Skeletal muscle satellite cell (primary cell): ENCODE data around the gene IL26.
"Not testable (repeated sequence)": the region's sequence is repeated elsewhere in the genome, so short reads cannot be mapped to it uniquely, and the experiment has no call there.

Experiments
- H3K27me3 ChIP-seq: 2 replicates; pipeline ENCODE4 v1.7.0; 2013; ENCODE audit warnings: low read length; ENCODE audit not compliant: control insufficient read depth, insufficient read depth
- H3K36me3 ChIP-seq: 2 replicates; pipeline ENCODE4 v1.7.0; 2013; ENCODE audit warnings: mild to moderate bottlenecking, control low read depth, low read length; ENCODE audit not compliant: insufficient read depth
- H3K4me1 ChIP-seq: 2 replicates; pipeline ENCODE4 v1.7.0; 2013; ENCODE audit warnings: low read length; ENCODE audit not compliant: control insufficient read depth, insufficient read depth
- H3K4me2 ChIP-seq: 2 replicates; pipeline ENCODE4 v1.7.0; 2013; ENCODE audit warnings: mild to moderate bottlenecking, low read length
- H3K4me3 ChIP-seq: 2 replicates; pipeline ENCODE4 v1.7.0; 2013; ENCODE audit warnings: low read length
- H3K9ac ChIP-seq: 2 replicates; pipeline ENCODE4 v1.7.0; 2013; ENCODE audit warnings: mild to moderate bottlenecking, low read depth, low read length, moderate library complexity
- H3K9me3 ChIP-seq: replicated peaks from 2 replicates; pipeline ENCODE4 v1.7.0; 2013; ENCODE audit warnings: mild to moderate bottlenecking, control low read depth, low read length

IL26 gene

DNA sequence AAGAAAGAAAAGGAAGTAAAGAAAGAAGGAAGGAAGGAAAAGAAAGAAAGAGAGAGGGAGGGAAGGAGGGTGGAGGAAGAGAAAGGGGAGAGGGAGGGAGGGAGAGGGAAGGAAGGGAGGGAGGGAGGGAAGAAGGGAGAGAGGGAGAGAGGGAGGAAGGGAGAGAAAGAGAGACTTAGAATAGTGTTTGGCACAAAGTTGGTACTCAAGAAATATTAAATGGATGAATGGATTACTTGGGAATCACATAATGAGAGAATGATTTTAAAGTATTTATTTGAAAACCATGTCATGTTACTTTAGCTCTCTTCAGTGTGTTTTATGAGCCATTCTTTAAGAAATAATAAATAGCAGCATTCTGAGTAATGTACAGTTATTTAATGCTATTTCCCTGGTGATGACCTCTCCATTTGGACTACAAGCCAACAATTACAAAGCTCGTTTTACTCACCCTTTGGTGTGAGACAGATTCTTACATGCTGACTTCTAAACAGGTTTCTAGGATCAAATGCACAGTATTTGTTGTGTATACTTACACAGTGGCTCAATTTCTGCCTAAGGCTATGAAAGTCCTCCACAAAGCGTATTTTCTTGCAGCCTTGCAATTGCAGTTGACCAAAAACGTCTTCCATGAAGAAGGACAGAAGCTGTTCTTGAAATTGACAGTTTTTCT lies 861 bp downstream of the IL26 start:
- no peaks in the 10 kb centered on the region for H3K36me3 ChIP-seq
- H3K9ac ChIP-seq = peak overlapping the region; percentile 27
- peak overlapping the region; percentile 11 for H3K4me2 ChIP-seq
- H3K4me1 ChIP-seq = peaks cover 24% of the 10 kb centered on the region
- H3K9me3 ChIP-seq = no peaks in the 10 kb centered on the region
- no peaks in the 10 kb centered on the region for H3K27me3 ChIP-seq
- no peak overlapping the region for H3K4me3 ChIP-seq

DNA sequence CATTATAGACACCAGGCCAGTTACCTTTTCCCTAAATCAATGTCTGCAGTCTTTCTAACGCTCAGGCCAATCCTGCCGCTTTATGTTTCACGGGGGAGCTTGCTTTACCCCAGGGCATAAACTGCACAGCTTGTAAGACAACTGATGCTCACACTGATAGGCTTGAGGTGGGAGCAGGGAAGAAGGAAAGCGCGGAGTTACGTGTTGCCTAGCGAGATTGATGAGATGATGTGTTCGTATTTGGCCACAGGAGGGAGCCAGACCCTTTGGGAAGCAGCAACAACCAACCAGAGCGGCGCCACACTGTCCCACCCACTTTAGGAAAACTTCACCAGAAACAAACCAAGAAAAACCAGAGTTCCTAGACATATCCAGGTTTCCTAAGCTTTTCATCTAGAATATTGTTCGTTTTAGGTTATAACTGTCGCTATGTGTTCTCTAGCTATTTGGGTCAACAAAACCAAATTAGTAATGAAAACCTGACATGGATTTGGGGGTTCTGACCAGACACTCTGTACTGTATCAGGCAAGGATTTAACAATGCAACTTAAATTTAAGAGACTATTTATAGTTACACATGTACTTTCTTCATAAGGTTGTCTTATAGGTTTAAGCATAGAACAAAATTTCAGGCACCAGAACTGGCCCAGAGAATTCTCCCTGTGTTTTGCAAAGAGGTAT lies 2.4 kb downstream of the IL26 start:
- H3K4me1 ChIP-seq = peaks cover 24% of the 10 kb centered on the region
- no peaks in the 10 kb centered on the region for H3K36me3 ChIP-seq
- H3K4me3 ChIP-seq = no peak overlapping the region
- peak overlapping the region; percentile 31 for H3K9ac ChIP-seq
- H3K4me2 ChIP-seq = peak overlapping the region; percentile 79
- H3K27me3 ChIP-seq = no peaks in the 10 kb centered on the region
- no peaks in the 10 kb centered on the region for H3K9me3 ChIP-seq

DNA sequence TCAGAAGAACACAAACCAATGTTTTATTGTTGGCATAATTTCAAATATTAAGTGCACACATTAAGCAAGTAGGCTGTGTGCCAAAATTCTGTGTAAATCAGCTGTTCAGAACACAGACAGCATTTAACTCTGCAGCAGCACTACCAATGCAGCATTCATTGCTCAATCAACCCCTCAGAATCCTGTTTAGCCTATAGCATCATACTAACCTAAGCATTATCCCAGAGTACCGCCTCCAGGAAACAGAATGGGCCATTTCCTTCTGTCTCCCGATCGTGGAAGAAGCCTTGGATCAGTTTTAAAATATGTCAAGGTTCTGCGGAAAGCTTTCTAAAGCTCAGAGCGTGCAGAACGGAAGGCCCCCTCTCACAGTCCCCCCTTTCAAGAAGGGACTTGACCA lies 3.3 kb downstream of the IL26 start:
- no peaks in the 10 kb centered on the region for H3K9me3 ChIP-seq
- peaks cover 24% of the 10 kb centered on the region for H3K4me1 ChIP-seq
- peak overlapping the region; percentile 79 for H3K4me2 ChIP-seq
- no peaks in the 10 kb centered on the region for H3K27me3 ChIP-seq
- H3K9ac ChIP-seq = no peak overlapping the region
- no peak overlapping the region for H3K4me3 ChIP-seq
- no peaks in the 10 kb centered on the region for H3K36me3 ChIP-seq

DNA sequence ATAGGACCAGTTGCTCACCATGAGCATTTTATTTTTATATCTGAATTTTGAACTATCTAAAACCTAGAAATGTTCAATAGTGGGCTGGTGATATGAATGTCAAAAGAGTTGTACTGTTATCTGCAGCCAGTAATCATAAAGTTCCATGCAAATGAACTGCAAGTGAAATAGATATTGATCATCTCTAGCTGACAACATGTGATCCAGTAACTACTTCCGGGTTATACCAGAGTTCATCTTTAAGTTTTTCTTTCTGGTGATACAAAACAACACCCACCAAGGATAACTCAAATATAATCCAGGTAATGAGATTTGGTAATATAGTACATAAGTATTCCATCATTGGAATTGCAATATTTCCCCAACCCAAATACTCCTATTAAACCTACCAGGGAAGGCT lies 4.1 kb downstream of the IL26 start:
- Histone ChIP-seq H3K36me3 (no peaks in the 10 kb centered on the region), H3K4me1 (peaks cover 24% of the 10 kb centered on the region), H3K27me3 (peaks cover under 1% of the 10 kb centered on the region), H3K9me3 (no peaks in the 10 kb centered on the region), H3K4me2 (no peak overlapping the region), H3K4me3 (no peak overlapping the region), H3K9ac (no peak overlapping the region)

DNA sequence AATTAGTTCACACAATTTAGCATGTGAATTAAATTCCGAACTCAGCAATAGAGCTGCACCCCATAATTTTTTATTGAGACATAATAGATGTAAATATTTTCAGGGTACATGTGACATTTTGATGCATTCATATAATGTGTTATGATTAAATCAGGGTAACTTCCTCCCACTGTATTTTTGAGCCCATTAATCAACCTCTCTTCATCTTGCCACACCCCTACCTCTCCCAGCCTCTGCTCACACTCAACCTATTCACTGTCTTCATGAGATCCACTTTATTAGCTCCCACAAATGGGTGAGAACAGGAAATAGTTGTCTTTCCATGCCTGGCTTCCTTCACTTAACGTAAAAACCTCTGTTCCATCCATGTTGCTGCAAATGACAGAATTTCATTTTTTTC lies 14.7 kb downstream of the IL26 start:
- Histone ChIP-seq H3K9ac (no peak overlapping the region), H3K4me2 (no peak overlapping the region), H3K27me3 (peaks cover 24% of the 10 kb centered on the region), H3K4me3 (no peak overlapping the region), H3K4me1 (no peaks in the 10 kb centered on the region), H3K9me3 (no peaks in the 10 kb centered on the region), H3K36me3 (no peaks in the 10 kb centered on the region)

DNA sequence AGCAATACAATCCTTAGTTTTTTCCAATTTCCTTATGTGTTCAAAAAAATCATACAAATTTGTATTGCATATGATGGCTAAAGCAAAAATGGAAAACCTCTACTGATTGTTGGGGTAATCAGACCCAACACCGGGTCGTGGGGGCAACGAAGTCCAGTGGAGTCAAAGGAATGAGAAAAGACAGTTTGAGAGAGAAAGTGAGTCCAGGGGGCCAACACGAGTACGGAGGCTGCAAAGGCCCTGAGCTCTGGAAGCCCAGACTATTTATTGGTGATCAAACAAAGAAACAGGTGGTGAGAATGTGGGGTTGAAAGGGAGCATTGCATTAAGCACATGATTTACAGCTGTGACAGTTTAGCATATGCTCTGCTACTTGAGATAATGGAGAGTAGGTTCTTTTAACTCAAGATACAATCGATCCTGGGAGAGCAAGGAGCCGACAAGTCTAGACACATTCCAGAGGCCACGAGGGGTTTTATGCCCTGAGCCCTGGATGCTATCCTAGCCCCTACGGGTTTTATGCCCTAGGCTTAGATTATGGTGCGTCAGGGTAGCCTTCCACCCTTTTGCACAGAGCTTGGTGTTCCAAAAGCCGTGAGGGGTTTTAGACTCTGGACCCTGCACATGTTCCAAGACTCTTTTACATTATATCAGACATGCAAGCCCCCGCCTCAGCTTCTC lies 16.4 kb downstream of the IL26 start:
- not testable (repeated sequence) for H3K9ac ChIP-seq, H3K9me3 ChIP-seq, H3K4me2 ChIP-seq, H3K36me3 ChIP-seq, H3K4me3 ChIP-seq, H3K4me1 ChIP-seq
- H3K27me3 ChIP-seq = peaks cover 37% of the 10 kb centered on the region

DNA sequence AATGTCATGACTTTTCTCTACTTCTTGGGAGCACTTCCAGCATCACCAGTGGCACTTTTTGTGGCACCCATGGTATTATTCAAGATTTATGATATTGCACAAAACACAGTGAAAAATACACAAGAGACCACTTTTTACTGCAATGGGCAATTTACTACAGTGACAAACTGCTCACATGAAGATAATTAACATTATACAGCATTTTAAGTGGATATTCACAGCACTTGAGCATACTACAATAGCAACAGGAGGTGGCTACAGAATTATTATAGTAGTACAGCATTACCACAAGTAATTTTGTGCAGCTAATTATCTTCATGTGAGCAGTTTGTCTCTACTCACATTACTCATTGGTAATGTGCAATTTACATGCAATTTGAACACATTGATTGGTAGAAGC lies 18.3 kb downstream of the IL26 start:
- Histone ChIP-seq H3K4me1 (no peaks in the 10 kb centered on the region), H3K4me2 (no peak overlapping the region), H3K27me3 (peaks cover 50% of the 10 kb centered on the region), H3K4me3 (no peak overlapping the region), H3K36me3 (no peaks in the 10 kb centered on the region), H3K9ac (no peak overlapping the region), H3K9me3 (no peaks in the 10 kb centered on the region)

DNA sequence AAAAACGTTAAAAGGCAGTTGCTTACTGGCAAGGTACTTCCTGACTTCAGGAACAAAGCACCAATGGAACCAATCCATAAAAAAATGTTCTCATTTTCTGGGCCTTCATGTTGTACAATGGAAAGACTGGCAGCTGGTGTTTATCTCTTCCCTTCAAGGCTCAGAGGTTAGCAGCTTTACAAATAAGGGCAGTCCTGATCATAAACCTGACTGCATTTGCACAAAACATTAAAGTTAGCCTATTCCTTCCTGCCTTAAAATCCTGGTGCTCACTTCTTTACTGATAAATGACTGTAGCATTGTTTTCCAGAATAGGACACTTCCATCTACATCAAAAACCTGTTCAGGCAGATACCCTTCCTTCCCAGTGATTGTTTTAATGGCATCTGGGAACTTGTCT lies 19.2 kb downstream of the IL26 start:
- H3K27me3 ChIP-seq = peaks cover 55% of the 10 kb centered on the region

DNA sequence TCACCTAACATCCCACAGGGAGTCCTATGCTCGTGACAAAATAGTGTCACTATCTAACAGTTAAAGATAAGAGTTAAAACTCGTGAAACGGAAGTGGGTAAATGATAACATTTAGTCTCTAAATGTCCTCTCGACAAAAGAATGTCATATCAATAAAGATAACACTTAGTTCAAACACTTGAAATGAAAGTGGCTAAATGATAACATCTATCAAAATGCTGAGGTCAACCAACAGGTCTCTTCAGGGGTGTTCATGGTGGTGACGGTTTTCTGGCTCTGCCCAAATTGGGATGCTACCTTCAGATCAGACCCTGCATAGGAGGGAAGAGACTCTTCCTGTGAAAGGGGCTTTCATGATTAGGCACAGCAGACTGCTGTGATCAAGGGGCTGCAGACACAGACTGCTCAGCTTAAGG lies 22.1 kb downstream of the IL26 start:
- peaks cover 64% of the 10 kb centered on the region for H3K27me3 ChIP-seq
- H3K4me3 ChIP-seq = no peak overlapping the region
- H3K4me2 ChIP-seq = no peak overlapping the region
- H3K9ac ChIP-seq = no peak overlapping the region
- no peaks in the 10 kb centered on the region for H3K9me3 ChIP-seq
- H3K36me3 ChIP-seq = no peaks in the 10 kb centered on the region
- H3K4me1 ChIP-seq = no peaks in the 10 kb centered on the region

More for the DNA sequence above, 19.2 kb downstream of the IL26 start:
- Histone ChIP-seq H3K4me3 (no peak overlapping the region), H3K4me1 (no peaks in the 10 kb centered on the region), H3K9ac (no peak overlapping the region), H3K4me2 (no peak overlapping the region), H3K36me3 (no peaks in the 10 kb centered on the region), H3K9me3 (no peaks in the 10 kb centered on the region)

DNA sequence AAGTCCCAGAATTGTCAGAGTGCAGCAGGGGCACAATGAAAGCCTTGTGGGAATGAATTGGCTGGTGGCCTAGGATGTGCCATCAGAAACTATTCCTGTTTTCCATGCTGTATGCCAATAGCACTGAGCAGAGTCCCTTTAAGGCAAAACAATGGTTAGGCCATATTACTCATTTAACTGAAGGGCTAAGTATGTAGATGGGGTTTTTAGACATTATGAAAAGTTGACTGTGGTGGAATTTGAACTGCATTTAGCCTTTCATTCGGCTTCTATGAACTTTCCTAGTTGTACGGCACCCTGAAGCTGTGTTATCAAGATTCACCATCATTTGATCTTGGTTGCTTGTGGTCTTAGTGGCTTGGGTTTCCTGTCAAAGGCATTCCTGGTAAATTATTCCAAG lies 24.8 kb downstream of the IL26 start:
- H3K9me3 ChIP-seq = no peaks in the 10 kb centered on the region
- no peak overlapping the region for H3K4me2 ChIP-seq
- H3K4me1 ChIP-seq = no peaks in the 10 kb centered on the region
- H3K9ac ChIP-seq = no peak overlapping the region
- no peaks in the 10 kb centered on the region for H3K36me3 ChIP-seq
- no peak overlapping the region for H3K4me3 ChIP-seq
- peaks cover 47% of the 10 kb centered on the region for H3K27me3 ChIP-seq

DNA sequence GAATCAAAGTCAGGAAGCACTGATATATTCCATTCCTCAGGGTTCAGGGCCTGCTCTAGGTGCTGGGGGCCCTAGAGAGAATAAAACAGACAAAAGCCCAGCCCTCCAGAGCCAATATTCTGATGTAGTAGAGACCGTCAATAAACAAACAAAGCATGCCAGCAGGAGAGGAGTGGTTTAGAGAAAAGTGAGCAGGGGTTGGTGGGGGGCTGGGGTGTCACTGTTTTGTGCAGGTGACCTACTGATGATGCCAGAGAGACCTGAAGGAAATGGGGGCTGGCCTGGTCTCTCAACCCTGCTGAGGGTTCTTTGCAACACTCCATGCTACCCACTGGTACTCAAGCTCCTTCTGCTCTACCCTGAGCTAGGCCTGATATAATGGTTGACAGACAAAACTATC lies 26.5 kb downstream of the IL26 start:
- H3K4me2 ChIP-seq = no peak overlapping the region
- no peaks in the 10 kb centered on the region for H3K4me1 ChIP-seq
- no peaks in the 10 kb centered on the region for H3K36me3 ChIP-seq
- H3K9me3 ChIP-seq = no peaks in the 10 kb centered on the region
- no peak overlapping the region for H3K9ac ChIP-seq
- peaks cover 44% of the 10 kb centered on the region for H3K27me3 ChIP-seq
- no peak overlapping the region for H3K4me3 ChIP-seq
